Right renal cortex interstitium (tissue), 3 donors: Measurements from ENCODE around the gene CD2AP. TPM values are rescaled to one million over a fixed set of nuclear protein-coding genes. Genes with fewer than 3 reads are reported as not detected.
"Not testable (repeated sequence)": the region's sequence is repeated elsewhere in the genome, so short reads cannot be mapped to it uniquely, and the experiment has no call there.

ENCODE experiments used
- DNase-seq, 3 donors: peaks; one replicate each; pipeline ENCODE4 v3.0.0-alpha.2; 2013; ENCODE audit warnings: low read depth in 3 of 3, low spot score in 2 of 3
- polyA plus RNA-seq, 3 donors: library from polyadenylated mRNA; unstranded; fragments of 120-200 nt; gene quantifications; one replicate each; pipeline ENCODE4 v1.2.1, GENCODE V29; 2013; ENCODE audit not compliant: insufficient read length in 3 of 3

CD2AP gene
- polyA plus RNA-seq, 3 donors: 81.4 to 88.2 (median 87.7) TPM

DNA sequence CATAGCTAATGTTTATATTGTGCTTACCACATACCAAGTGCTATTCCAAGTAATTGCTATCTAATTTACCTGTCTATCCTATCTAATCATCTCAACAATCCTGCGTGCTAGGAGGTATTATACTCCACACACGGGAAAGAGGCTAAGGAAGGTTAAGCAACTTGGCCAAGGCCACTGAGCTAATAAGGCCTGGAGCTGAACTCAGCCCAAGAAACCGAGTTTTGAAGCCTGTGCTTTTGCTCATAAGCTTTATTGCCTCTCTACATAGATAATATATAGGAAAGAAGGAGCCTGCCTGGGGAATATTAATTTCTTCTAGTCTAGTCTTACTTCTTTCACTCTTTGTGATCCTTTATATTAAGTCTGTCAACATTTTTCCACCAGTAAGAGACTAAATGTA, 153.0 kb downstream of the CD2AP start:
- DNase-seq: no peak

- peak; percentile 19 to 63 (median 43) for DNase-seq
Observed at GRCh38 chr6:47631269-47631772, 153.7 kb downstream of the CD2AP start.

DNA sequence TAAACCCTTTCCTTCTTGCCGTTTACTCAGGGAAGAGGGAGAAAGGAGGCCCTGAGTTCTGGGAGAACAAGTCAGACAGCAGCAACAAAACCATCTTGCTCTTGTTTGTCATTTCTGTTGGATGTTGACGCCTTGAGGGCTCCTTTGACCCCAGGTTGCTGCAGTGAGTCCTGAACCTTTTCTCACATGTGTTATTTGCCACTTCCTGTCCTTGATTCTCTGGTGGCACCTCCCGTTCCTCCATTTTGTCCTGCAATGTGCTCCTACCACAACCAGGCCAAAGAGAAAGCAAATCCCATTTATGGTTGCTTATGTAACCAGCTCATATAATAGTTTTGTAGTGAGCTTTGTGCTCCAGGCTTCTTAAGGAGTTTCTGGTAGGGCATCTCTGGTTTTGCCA, 154.2 kb downstream of the CD2AP start:
- no peak for DNase-seq

GRCh38 chr6:47633141-47633540, 155.6 kb downstream of the CD2AP start:
- DNase-seq: no peak

GRCh38 chr6:47634210-47635047, 156.8 kb downstream of the CD2AP start:
- DNase-seq: no peak

GRCh38 chr6:47646689-47647088, 169.1 kb downstream of the CD2AP start:
- no peak for DNase-seq

DNA sequence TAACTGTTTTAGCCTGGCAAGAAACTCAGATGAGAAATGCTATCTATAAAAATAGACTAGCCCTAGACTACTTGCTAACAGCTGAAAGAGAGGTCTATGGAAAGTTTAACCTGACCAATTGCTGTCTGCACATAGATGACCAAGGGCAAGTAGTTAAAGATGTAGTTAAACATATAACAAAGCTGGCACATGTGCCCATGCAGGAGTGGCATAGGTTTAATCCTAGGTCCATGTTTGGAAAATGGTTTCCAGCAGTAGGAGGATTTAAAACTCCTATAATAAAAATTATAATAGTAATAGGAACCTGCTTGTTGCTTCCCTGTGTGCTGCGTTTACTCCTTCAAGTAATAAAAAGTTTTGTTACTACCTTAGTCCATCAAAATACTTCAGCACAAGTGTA, 169.6 kb downstream of the CD2AP start:
- no peak for DNase-seq

DNA sequence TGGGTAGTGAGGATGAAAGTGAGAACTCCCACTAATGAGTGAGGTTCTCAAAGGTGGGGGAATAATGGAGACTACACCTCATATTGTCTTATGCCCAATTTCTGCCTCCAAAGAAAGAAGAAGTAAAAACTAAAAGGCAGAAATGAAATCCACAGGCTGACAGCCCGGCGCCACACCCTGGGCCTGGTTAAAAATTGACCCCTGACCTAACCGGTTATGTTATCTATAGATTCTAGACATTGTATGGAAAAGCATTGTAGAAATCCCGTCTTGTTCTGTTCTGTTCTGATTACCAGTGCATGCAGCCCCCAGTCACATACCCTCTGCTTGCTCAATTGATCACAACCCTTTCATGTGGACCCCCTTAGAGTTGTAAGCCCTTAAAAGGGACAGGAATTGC, 170.0 kb downstream of the CD2AP start:
- not testable (repeated sequence) for DNase-seq

DNA sequence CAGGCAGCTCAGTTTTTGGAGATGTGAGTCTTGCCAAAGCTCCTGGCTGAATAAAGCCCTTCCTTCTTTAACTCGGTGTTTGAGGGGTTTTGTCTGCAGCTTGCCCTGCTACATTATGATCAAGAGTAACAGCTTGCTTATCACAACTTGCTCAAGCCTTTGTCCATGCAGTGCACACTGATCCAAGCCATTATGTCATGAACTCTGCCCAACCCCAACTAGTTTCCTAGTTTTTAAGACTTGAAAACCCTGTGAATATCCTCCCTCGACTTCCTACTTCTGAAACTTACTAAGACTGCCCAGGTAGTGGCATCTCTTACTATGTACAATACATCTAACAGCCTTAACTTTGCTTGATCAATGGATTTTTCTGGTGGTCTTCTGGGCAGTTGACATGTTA, 170.4 kb downstream of the CD2AP start:
- no peak for DNase-seq

- no peak for DNase-seq
Observed at GRCh38 chr6:47650553-47651432, 173.2 kb downstream of the CD2AP start.

DNA sequence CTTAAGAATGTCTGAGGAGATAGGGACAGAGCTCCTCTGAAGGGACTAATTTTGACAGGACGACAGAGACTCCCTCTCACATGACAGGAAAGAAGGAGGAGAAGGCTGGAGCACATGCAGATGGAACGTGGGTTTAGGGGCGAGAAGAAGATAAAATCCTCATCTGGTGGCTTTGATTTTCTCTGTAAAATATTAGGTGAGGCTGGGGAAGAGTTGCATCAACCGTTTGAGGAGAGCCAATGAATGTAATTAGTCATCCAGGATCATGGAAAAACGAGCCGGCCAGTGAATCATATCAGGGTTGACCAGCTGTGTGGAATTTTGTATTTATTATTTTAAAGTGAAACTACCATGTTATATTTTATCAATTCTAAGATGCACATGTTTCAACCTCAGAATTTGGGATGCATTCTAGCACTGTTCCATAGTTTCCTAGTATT, 173.9 kb downstream of the CD2AP start:
- no peak for DNase-seq

- no peak for DNase-seq
Observed at GRCh38 chr6:47653706-47654105, 176.1 kb downstream of the CD2AP start.

DNA sequence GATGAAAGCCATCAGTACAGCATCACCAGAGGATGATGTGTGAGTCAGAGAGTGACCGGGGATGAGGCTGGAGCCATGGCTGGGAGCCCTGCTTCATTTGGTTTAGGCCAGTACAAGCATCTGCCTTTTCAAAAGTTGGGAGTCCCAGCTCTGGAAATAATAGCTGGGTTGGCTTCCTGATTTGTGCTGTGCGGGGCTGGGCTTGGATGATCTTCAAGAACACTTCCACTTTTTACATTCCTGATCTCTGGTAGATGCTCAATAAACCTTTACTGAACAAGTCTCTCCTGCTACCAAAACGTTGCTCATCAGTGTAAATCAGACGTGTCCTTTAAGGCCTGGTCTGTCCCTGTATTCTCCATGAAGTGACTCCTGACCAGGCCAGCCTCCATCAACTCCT, 176.7 kb downstream of the CD2AP start:
- no peak for DNase-seq

DNA sequence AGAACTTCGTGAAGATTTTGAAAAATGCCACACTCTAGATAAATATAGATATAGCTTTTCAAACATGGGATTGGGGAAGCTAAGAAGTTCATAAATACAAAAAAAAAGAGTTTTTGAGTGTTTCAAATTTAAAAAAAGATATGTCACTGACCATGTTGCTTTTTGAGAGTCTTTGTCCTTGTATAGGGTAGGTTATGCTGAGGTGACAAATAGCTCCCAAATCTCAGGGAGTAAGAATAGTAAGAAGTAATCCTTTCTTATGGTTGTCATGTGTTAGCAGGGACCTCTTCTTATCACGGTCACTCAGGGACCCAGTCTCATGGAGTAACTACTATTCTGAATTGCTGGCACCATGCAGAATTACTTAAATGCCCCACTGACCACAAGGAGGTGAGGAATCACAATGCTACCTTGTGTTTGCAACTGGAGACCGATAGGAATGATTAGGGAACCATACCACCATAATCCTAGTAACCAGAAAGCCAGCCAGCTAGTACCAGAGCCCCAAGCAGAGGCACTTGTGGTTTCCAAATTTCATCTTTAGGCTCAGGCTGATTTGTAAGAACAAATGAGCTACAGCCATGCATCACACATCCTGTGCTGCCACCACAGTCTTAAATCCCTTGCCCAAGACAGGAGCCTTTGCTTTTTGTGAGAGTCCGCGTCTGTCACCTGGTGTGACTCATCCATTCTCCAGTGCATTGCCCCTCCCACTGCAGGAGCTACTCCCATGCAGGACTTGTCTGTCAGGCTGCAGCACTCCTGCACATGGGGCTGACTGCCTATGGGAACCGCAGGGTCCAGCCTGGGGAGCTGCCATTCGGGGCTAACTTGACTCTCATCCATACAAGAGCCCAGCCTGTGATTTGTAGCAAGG, 178.4 kb downstream of the CD2AP start:
- no peak for DNase-seq

GRCh38 chr6:47661960-47662359, 184.4 kb downstream of the CD2AP start:
- DNase-seq: no peak

GRCh38 chr6:47663462-47664216, 186.1 kb downstream of the CD2AP start:
- no peak for DNase-seq

DNA sequence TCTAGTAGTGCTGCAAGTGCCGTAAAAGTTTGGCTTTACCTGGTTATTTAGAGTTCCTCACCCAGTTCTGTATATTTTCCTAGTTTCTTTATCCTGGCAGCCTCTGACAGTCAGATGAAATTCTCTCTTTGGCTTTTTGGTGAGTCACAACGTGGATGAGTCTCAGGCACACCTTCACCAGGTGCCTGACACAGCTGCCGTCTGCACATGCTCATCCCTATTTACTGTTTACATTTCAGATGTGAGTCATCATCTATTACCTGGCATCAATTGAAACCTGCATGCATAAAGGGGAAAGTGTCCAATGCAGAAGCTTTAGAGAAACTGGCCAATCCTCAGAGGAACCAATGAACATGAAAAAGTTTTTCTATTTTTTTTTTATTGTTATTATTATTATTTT, 187.5 kb downstream of the CD2AP start:
- DNase-seq: no peak

DNA sequence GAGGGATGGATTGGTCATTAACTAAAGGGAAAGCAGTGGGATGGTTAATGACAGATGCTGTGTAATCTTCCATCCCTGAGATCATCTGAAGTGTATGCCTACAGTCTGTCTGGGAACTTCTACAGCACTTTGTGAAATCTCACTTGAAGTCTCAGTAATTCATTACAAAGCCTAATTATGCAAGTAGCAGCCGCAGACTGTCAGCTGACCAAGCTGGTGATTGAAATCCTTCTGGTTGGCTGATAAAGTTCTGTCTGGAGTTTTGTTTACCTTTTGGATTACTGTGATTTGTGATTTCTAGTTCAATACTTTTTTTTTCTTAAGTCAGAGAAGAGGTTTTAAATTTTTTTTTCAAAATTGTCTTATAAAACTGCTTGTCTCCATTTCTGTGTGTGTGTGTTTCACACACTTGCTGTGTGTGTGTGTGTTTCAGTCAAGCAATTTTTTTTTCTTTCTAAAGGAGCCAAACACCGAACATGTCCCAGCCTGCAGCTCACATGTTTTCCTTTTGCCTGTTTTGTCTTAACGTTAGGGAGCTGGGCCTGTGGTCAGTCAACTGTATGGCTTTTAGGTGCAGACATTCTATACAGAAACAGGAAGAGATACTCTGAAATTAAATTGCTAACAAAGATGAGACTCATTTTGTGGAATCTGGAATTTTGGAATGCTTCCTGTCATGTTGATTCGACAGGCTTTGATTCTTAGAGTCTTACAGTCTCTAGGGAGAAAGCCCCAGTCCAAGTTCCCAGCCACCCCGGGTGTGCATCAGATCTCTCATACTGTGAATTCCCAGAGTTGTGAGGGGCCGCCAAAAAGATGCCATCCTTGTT, 192.3 kb downstream of the CD2AP start:
- DNase-seq: peak in 2 of 3 donors; percentile 10

- DNase-seq: no peak
Observed at GRCh38 chr6:47670851-47671250, 193.3 kb downstream of the CD2AP start.
